Stimulated activated CD4-positive, alpha-beta T cell treated with anti-CD3 and anti-CD28 coated beads, Interleukin-1b, Interleukin-23, amount 100 ng/mL, for 4 hours (primary cell): Measurements from ENCODE around the gene SRRM3.
"Not testable (repeated sequence)": the region's sequence is repeated elsewhere in the genome, so short reads cannot be mapped to it uniquely, and the experiment has no call there.

ENCODE experiments used
- DNase-seq, 2 donors: peaks; one replicate each; pipeline ENCODE4 v3.0.0-alpha.2; 2020; ENCODE audit warnings: low read depth in 2 of 2

The SRRM3 gene

DNA sequence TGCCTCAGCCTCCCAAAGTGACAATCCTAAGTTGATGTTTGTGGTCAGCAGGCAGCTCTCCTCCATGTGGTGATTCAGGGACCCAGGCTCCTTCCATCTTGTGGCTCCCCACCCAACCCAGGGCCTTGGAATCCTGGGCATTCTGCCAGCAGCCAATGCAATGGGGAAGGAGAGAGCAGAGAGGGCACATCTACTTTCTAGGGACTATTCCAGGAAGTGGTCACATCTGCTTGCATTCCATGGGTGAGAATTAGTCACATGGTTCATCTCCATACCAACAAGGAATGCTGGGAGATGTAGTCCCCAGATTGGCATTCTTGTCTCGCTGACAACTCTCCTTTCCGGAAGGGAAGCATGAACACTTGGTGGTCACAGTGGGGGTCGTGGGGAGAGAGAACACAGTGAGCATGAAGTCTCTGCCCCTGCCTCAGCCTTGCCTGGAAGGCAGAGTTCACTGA, 9.9 kb upstream of the SRRM3 start:
- DNase-seq = no peak

GRCh38 chr7:76193466-76193865, 8.2 kb upstream of the SRRM3 start:
- no peak for DNase-seq

DNA sequence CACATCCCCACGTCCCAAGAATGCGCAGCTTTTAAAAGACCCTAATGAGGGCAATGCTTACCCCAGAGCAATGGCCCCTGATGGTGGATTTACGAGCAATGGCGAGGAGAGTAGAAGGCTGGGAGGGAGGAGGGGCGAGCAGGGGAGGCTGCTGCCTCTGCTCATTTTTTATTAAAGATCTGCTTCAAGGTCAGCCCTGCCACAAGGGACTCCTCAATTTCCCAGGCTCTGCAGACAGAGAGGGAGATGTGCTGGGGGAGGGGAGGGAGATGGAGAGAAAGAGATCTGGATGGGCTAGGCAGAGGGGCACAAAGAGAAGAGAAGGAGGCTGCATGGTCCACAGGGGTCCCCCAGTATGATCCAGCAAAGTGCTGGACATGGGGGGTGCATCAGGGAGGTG, 7.8 kb upstream of the SRRM3 start:
- DNase-seq = no peak

- no peak for DNase-seq
Observed at GRCh38 chr7:76196786-76197185, 4.9 kb upstream of the SRRM3 start.

- no peak for DNase-seq
Observed at GRCh38 chr7:76198202-76198601, 3.5 kb upstream of the SRRM3 start.

DNA sequence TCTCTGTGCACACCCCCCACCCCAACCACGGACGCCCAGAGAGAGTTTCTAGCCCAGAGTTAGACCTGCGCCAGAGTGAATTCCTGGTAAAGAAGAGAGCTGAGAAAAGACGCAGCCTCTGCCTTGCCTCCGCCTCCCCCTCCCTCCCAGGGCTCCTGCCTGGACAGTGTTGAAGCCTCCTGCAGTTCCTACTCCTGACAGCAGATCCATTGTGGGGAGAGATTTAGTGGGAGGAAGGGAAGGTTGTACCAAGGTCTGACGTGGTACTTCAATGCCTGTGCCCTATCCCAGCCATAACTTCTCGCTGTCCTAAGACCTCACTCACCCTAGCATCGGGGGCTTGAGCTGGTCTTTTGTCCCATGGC, 952 bp downstream of the SRRM3 start:
- DNase-seq = no peak

DNA sequence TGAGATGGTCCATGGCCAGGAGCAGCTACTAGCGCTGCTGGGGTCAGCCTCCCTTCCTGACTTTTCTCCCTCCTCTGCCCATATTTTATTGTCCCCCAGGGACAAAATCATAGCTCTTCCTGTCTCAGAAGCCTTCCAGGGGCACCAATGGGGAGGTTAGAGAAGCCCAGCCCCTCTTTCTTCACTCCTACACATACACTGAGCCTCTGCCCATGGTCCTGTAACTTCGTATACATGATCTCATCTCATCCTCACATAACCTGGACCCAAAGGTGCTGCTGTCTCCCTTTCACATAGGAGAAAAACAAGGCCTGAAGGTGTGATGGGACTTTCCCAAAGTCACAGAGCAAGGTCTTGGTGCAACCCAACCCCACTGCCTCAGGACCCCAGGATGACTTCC, 2.5 kb downstream of the SRRM3 start:
- DNase-seq = no peak

- no peak for DNase-seq
Observed at GRCh38 chr7:76206633-76207032, 4.9 kb downstream of the SRRM3 start.

GRCh38 chr7:76209310-76209709, 7.6 kb downstream of the SRRM3 start:
- DNase-seq = no peak

DNA sequence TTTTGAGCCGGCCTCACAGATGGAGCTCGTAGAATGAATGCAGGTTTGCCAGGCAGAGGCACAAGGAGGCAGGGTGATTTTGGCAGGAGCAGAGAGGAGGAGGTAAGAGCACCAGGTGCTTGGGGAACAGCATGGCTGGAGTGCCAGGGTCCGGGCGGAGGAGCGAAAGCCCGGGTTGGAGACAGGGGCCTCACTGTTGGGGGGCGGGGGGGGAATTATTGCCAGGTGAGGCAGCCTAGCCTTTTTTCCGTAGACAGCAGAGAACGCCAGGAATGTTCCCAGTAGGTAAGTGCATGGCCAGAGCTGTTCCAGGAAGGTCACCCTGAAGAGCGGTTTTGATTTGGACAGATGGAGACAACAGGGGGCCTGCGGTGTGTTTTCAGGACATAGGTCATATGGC, 9.5 kb downstream of the SRRM3 start:
- no peak for DNase-seq

DNA sequence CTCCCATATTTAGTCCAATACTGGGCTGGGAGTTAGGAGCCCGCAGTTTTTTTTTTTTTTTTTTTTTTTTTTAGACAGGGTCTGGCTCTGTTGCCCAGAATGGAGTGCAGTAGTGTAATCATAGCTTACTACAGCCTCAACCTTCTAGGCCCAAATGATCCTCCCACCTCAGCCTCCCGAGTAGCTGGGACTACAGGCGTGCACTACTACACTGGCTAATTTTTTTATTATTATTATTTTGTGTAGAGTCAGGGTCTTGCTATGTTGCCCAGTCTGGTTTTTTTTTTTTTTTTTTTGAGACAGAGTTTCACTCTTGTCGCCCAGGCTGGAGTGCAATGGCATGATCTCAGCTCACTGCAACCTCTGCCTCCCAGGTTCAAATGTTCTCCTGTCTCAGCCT, 13.7 kb downstream of the SRRM3 start:
- DNase-seq = not testable (repeated sequence)

DNA sequence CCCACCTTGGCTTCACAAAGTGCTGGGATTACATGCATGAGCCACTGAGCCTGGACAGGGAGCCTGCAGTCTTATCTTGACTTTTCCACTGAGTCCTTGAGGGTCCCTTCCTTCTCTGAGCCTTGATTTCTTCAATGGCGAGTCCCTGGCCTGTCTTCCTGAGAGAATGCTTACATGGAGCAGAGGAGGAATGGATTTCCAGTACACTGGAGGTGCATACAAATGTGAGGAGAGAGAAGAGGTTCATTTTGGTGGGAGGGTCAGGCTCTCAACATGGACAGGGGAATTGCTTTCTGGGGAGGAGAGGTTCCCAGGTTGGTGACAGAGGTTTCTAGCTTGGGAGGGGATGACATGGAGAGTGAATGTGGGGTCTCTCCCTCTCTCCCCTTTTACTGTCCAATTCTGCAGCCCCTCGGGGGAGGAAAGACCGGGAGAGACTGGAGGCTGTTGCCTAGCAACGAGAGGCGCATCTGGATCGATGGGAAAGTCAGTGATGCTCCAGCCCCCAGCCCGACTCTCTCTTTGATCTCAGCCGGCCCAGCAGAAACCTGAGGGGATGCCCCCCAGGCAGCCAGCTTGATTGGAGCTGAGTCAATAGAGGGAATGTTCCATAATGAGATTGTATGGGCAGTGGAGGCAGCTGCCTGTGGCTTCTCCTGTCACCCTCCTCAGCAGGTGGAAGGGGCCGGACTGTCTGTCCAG, 14.8 kb downstream of the SRRM3 start:
- no peak for DNase-seq

- DNase-seq = no peak
Observed at GRCh38 chr7:76217942-76218566, 16.4 kb downstream of the SRRM3 start.

GRCh38 chr7:76220185-76221057, 18.7 kb downstream of the SRRM3 start:
- no peak for DNase-seq

- DNase-seq = no peak
Observed at GRCh38 chr7:76222333-76222732, 20.6 kb downstream of the SRRM3 start.

DNA sequence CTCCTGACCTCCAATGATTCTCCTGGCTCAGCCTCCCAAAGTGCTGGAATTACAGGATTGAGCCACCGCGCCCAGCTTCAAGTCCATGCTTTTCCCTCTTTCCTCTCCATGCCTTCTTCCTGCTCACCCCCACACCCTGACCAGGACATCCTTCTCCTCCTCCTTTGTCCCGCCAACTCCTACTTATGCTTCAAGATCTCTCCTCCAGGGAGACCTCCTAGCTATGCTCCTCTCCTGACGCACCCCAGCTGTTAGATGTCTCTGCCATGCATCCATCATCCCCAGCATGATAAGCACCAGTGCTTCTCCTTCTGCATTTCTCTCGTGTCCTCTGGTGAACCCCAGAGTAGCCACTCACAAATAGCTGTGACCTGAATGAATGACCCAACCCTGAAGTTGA, 21.1 kb downstream of the SRRM3 start:
- DNase-seq = no peak

DNA sequence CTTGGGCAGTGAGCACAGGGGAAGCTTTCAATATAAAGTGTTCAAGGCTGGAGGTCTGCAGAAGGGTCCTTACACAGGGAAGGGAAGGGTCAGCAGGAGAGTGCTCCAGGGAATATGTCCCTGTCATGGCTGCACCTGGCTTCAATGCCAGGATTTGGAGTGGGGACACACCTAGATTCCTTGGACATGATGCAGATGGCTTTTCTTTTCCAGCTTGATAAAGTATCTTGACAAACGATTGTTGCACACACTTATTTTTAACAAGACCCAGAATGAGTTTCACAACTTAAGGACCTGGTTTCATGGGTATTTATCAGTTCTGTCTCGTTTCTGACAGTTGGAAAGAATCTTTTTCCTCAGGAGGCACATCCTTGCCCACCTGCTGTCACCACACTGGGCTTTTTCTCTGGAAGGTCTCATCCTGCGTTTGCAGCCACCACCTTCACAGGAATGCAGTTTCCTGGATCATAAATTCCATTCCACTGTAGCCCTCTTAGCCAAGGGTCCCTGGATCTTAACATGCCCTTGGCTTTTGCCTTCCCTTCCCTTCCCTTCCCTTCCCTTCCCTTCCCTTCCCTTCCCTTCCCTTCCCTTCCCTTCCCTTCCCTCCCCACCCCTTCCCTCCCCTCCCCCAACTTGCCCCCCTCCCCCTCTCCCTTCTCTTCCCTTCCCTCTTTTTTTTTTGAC, 21.7 kb downstream of the SRRM3 start:
- DNase-seq = no peak

DNA sequence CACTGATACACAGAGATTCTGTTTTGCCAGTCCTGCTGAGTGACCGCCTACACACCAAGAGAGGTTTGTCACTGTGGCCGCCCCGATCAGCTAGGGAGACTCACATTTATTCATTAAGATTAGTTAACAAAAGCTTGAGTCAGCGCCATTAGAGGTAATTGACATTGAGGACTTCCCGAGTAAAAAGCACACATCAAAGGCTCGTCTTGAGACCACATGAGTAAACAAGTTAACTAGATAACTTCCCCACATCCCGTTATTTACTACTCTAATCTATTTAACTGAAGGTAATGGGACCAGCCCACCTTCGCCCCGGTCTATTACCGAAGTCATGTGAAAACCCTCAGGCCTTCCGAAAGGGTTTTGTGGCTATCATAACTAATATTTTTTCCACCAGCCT, 23.0 kb downstream of the SRRM3 start:
- no peak for DNase-seq

DNA sequence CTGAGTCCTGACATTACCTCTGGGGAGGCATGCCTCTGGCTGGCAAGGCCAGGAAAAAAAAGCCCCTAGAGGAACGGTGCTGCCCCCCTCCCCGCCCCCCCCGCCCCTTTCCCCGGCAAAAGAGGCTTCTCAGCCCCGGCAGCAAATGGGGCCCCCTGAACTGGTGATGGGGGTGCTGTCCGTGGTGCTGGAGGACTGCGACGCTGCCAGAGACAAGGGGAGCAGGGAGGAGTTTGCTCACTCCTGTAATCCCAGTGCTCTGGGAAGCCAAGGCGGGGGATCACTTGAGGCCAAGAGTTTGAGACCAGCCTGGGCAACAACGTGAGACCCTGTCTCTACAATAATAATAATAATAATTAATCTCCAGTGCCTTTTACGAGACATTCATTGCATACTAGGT, 23.7 kb downstream of the SRRM3 start:
- DNase-seq = peak in 1 of 2 donors; percentile 7

GRCh38 chr7:76225951-76226350, 24.3 kb downstream of the SRRM3 start:
- DNase-seq = no peak

- DNase-seq = not testable (repeated sequence)
Observed at GRCh38 chr7:76226878-76227423, 25.3 kb downstream of the SRRM3 start.

DNA sequence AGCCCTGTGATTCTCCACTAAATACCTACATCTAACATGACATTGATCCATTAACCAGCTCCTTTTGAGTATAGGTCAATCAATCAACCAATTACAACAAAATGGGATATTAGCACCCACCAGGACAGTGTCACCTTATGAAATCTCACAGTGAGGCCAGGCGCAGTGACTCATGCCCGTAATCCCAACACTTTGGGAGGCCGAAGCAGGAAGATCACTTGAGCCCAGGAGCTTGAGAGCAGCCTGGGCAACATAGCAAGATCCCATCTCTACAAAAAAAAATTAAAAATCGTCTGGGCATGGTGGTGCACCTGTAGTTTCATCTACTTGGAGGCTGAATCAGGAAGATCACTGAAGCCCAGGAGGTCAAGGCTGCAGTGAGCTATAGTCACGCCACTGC, 28.5 kb downstream of the SRRM3 start:
- DNase-seq = no peak
